Fibroblast of the aortic adventitia (primary cell): ENCODE data around the gene C10orf90. TPM values are rescaled to one million over a fixed set of nuclear protein-coding genes. Genes with fewer than 3 reads are reported as not detected.
A peak's percentile ranks its signal among the peaks of the same experiment; 100 is the strongest.

Source experiments
- DNase-seq: peaks from one replicate; pipeline ENCODE4 v3.0.0-alpha.2; 2010; ENCODE audit warnings: low read depth
- H3K4me3 ChIP-seq: 2 replicates; pipeline ENCODE4 v1.5.1; 2011; ENCODE audit warnings: low read depth, mild to moderate bottlenecking, control low read depth, low read length, moderate library complexity
- CTCF ChIP-seq: IDR thresholded peaks from 2 replicates; pipeline ENCODE4 v1.5.1; 2011; ENCODE audit warnings: mild to moderate bottlenecking, low read length, control low read depth, inconsistent platforms; ENCODE audit not compliant: insufficient read depth
- total RNA-seq: library from RNA; depleted of rRNA; stranded (reverse); fragments of >200 nt; gene quantifications from 2 replicates; pipeline ENCODE4 v1.2.3, GENCODE V29; 2012; ENCODE audit warnings: low replicate concordance

Gene C10orf90
- total RNA-seq, 1 donor: 1.1 TPM

DNA sequence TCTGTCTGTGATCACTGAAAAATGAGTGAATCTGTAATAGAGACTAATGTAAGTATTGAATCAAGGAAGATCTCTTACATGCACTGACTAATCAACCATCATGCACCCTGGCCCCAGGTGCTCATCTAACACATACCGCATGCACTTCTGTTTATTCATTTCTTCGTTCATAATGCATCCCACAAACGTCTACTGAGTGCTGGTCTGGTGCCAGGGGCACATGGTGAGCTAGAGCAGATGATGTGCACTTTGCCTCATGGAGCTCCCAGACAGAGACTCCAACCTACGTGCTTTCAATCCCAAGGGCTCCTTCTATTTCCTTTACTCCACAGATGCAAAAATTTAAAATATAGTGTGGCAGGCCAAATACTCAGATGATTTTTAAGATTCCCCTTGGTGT, 10.7 kb downstream of the C10orf90 start:
- no peak for TF ChIP-seq CTCF
- DNase-seq: no peak

GRCh38 chr10:126658928-126659327, 11.6 kb downstream of the C10orf90 start:
- H3K4me3 ChIP-seq: no peak overlapping the region
- no peak for DNase-seq
- no peak for TF ChIP-seq CTCF

More for the DNA sequence above, 10.7 kb downstream of the C10orf90 start:
- H3K4me3 ChIP-seq: no peak overlapping the region

- TF ChIP-seq CTCF: no peak
Measured at GRCh38 chr10:126654579-126654978, 15.9 kb downstream of the C10orf90 start.

DNA sequence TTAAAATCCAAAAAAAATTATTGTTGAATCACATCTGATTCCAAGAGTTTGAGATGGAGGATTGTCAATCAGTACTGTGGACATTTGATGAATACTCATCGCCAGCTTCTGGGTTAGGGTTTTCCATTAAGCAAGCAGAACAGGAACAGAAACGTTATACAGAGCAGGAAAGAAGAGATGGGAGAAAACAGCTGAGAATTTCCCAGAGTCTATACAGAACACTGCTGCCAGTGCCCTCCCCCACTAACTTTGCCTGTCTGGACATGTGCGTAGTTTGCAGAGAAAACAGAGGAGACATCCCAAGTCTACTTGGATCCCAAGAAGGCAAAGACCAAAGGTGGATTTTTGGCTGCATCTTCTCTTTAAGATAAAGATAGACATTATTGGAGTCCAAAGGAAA, 19.0 kb downstream of the C10orf90 start:
- DNase-seq: no peak
- H3K4me3 ChIP-seq: no peak overlapping the region
- no peak for TF ChIP-seq CTCF

More at GRCh38 chr10:126654579-126654978, 15.9 kb downstream of the C10orf90 start:
- DNase-seq: no peak
- no peak overlapping the region for H3K4me3 ChIP-seq

- TF ChIP-seq CTCF: no peak
- H3K4me3 ChIP-seq: no peak overlapping the region
- DNase-seq: no peak
Measured at GRCh38 chr10:126650161-126650560, 20.3 kb downstream of the C10orf90 start.

- TF ChIP-seq CTCF: no peak
Measured at GRCh38 chr10:126647116-126647515, 23.4 kb downstream of the C10orf90 start.

DNA sequence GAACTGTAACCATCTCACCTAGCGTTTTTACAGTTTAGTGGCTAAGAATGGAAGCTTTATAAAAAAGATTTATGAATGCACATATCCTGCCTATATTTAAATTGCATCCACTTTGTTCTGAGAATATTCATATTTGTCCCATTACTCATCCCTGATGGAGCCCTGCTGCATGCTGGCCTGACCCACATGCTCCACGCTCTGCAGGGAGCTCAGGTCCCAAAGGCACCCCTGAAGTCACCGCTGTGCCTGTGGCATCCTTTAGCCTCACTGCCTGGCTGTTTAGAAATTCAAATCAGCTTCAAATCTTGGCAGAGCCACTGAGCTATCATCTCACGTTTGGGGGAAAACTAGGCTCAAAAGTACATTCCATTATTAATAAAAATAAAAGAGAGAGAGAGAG, 24.4 kb downstream of the C10orf90 start:
- peak; percentile 40 for DNase-seq
- H3K4me3 ChIP-seq: no peak overlapping the region
- no peak for TF ChIP-seq CTCF

More at GRCh38 chr10:126647116-126647515, 23.4 kb downstream of the C10orf90 start:
- DNase-seq: no peak
- H3K4me3 ChIP-seq: no peak overlapping the region
